Endothelial cell of umbilical vein (primary cell): ENCODE results near the gene FKBP7. TPM values are rescaled to one million over a fixed set of nuclear protein-coding genes. Genes with fewer than 3 reads are reported as not detected.

Source experiments
- BruUV-seq: library from RNA; stranded (reverse); fragments of 400-500 nt; replicated peaks from 2 replicates; lab custom pipeline; 2021; lab: Mats Ljungman, UMichigan
- CTCF ChIA-PET: fragments of 300-600, 350-600 bp; sonication (Branson Sonifier 250); formaldehyde crosslinking; loops from one replicate; lab custom pipeline; 2021; ENCODE audit warnings: antibody characterized with exemption, inconsistent platforms; lab: Charles Lee
- POLR2A ChIA-PET: fragments of 300-600, 350-600 bp; sonication (Branson Sonifier 250); formaldehyde crosslinking; loops from one replicate; lab custom pipeline; 2021; ENCODE audit warnings: antibody characterized with exemption, inconsistent platforms; lab: Charles Lee
- DNase-seq: peaks from one replicate; pipeline ENCODE4 v3.0.0-alpha.2; 2011; ENCODE audit warnings: low read depth, low spot score
- FAIRE-seq: peaks from 2 replicates; lab custom pipeline; 2011; peaks lifted over from hg19 to GRCh38; lab: Jason Lieb, UNC
- H2AFZ ChIP-seq: 2 replicates; pipeline ENCODE4 v1.6.0; 2012; ENCODE audit warnings: low read depth, low read length, control low read depth, inconsistent platforms
- H3K27ac ChIP-seq: 2 replicates; pipeline ENCODE4 v1.5.1; 2011; ENCODE audit warnings: low read depth, mild to moderate bottlenecking, control low read depth, low read length, moderate library complexity; ENCODE audit not compliant: insufficient read depth
- H3K27me3 ChIP-seq, 2 experiments: 2 replicates each; pipeline versions ENCODE4 v1.6.0 to v1.6.1; 2011; ENCODE audit warnings: low read length in 2 of 2, mixed read lengths in 1 of 2; ENCODE audit not compliant: control insufficient read depth in 2 of 2, insufficient read depth in 2 of 2
- H3K36me3 ChIP-seq, 2 experiments: 2 replicates in 1 of 2; 3 replicates in 1 of 2; pipeline ENCODE4 v1.5.1; 2011; ENCODE audit warnings: low read length in 2 of 2, mild to moderate bottlenecking in 1 of 2, moderate library complexity in 1 of 2; ENCODE audit not compliant: control insufficient read depth in 2 of 2, insufficient read depth in 2 of 2; ENCODE audit errors: extremely low read depth in 1 of 2
- H3K4me1 ChIP-seq: 3 replicates; pipeline ENCODE4 v1.5.1; 2011; ENCODE audit warnings: mild to moderate bottlenecking, low read length; ENCODE audit not compliant: control insufficient read depth, insufficient read depth; ENCODE audit errors: extremely low read depth
- H3K4me2 ChIP-seq: 2 replicates; pipeline ENCODE4 v1.6.1; 2011; ENCODE audit warnings: low read length, control low read depth, mixed read lengths; ENCODE audit not compliant: insufficient read depth
- H3K4me3 ChIP-seq, 3 experiments: fragments of 200-600 bp in 1 of 3; sonication (generic), shearing (Covaris generic) in 1 of 3; replicated peaks in 1 of 3; 2 replicates each; pipeline ENCODE4 v1.5.1; 2011 to 2016; ENCODE audit warnings: control low read depth in 3 of 3, low read length in 3 of 3, mild to moderate bottlenecking in 2 of 3, inconsistent platforms in 1 of 3, low read depth in 1 of 3, moderate library complexity in 1 of 3; ENCODE audit not compliant: insufficient read depth in 1 of 3
- H3K79me2 ChIP-seq: 2 replicates; pipeline ENCODE4 v1.6.0; 2012; ENCODE audit warnings: low read length, inconsistent platforms; ENCODE audit not compliant: control insufficient read depth, insufficient read depth
- H3K9ac ChIP-seq: replicated peaks from 2 replicates; pipeline ENCODE3; 2011; ENCODE audit warnings: low read length, control low read depth; ENCODE audit not compliant: insufficient read depth; ENCODE audit errors: extremely low read depth
- H3K9me1 ChIP-seq: replicated peaks from 3 replicates; pipeline ENCODE4 v1.6.0; 2011; ENCODE audit warnings: mild to moderate bottlenecking, low read length; ENCODE audit not compliant: control insufficient read depth, insufficient read depth; ENCODE audit errors: extremely low read depth
- H3K9me3 ChIP-seq: replicated peaks from 2 replicates; pipeline ENCODE4 v1.5.1; 2012; ENCODE audit warnings: low read length, inconsistent platforms; ENCODE audit not compliant: control insufficient read depth, insufficient read depth
- H4K20me1 ChIP-seq: replicated peaks from 2 replicates; pipeline ENCODE3; 2011; ENCODE audit warnings: mild to moderate bottlenecking, low read length; ENCODE audit not compliant: control insufficient read depth, insufficient read depth; ENCODE audit errors: extremely low read depth
- EZH2 ChIP-seq: IDR thresholded peaks from 2 replicates; pipeline ENCODE4 v1.6.1; 2012; ENCODE audit warnings: borderline replicate concordance, low read depth, mild to moderate bottlenecking, moderate library complexity, low read length, inconsistent platforms; ENCODE audit not compliant: severe bottlenecking
- FOS ChIP-seq: IDR thresholded peaks from 2 replicates; pipeline ENCODE4 v1.6.1; 2011; ENCODE audit warnings: mild to moderate bottlenecking, low read length, moderate library complexity, borderline replicate concordance; ENCODE audit not compliant: insufficient read depth
- GATA2 ChIP-seq: IDR thresholded peaks from 2 replicates; pipeline ENCODE4 v1.7.0; 2011; ENCODE audit warnings: low read depth, mild to moderate bottlenecking, moderate library complexity, mixed read lengths, low read length; ENCODE audit not compliant: insufficient read length, insufficient read depth
- JUN ChIP-seq: IDR thresholded peaks from 2 replicates; pipeline ENCODE4 v1.6.1; 2011; ENCODE audit warnings: borderline replicate concordance, low read depth; ENCODE audit not compliant: insufficient read length, insufficient read depth
- MYC ChIP-seq: IDR thresholded peaks from one replicate; pipeline ENCODE4 v1.6.1; 2011; ENCODE audit warnings: mild to moderate bottlenecking, low read depth, low read length
- POLR2A ChIP-seq: IDR thresholded peaks from 2 replicates; pipeline ENCODE4 v1.6.1; 2012; ENCODE audit warnings: low read depth, mild to moderate bottlenecking, control low read depth, low read length
- POLR2AphosphoS5 ChIP-seq: IDR thresholded peaks from 2 replicates; pipeline ENCODE4 v1.6.1; 2012; ENCODE audit warnings: low read depth, mild to moderate bottlenecking, control low read depth, low read length, moderate library complexity; ENCODE audit not compliant: insufficient read depth
- dilution Hi-C: fragments of 300-500 bp; cut with MboI; formaldehyde crosslinking; loops from one replicate; pipeline ENCODE4 v1.15.0; 2019; ENCODE audit warnings: low sequenced_read_pairs; ENCODE audit not compliant: extremely low pct_ligation_motif_present
- intact Hi-C: fragments of 100-400 bp; cut with micrococcal nuclease; formaldehyde crosslinking; loops from one replicate; pipeline ENCODE4 v1.10.0; 2022
- polyA plus RNA-seq, 4 experiments: library from polyadenylated mRNA; depleted of rRNA in 3 of 4; stranded (reverse) in 3 of 4; unstranded in 1 of 4; fragments of >200 nt; gene quantifications; 2 replicates each; pipeline versions ENCODE4 v1.2.1 to v1.2.3, GENCODE V29; 2011 to 2012; ENCODE audit warnings: missing spikeins in 1 of 4
- total RNA-seq: library from RNA; stranded (reverse); gene quantifications from 2 replicates; pipeline ENCODE4 v1.2.3, GENCODE V29; 2021
- TF ChIP-seq, protein P1 (sequence below), 2 donors: IDR thresholded peaks; 1 replicate in 1 of 2; 2 replicates in 1 of 2; pipeline ENCODE4 v1.5.1; 2011; ENCODE audit warnings: low read length in 2 of 2, mild to moderate bottlenecking in 2 of 2, moderate library complexity in 2 of 2, control low read depth in 1 of 2, inconsistent platforms in 1 of 2, low read depth in 1 of 2; ENCODE audit not compliant: insufficient read depth in 1 of 2; ENCODE audit errors: extremely low read depth in 1 of 2
- TF ChIP-seq, protein P2 (sequence below): IDR thresholded peaks from 2 replicates; pipeline ENCODE4 v1.6.1; 2011; ENCODE audit not compliant: insufficient read depth, insufficient read length

The FKBP7 gene
- total and polyA plus RNA-seq, 2 donors (not counting 3 experiments of a cell fraction or from before 2014, with no cell fraction given), result 11.2 to 20.5 TPM

DNA sequence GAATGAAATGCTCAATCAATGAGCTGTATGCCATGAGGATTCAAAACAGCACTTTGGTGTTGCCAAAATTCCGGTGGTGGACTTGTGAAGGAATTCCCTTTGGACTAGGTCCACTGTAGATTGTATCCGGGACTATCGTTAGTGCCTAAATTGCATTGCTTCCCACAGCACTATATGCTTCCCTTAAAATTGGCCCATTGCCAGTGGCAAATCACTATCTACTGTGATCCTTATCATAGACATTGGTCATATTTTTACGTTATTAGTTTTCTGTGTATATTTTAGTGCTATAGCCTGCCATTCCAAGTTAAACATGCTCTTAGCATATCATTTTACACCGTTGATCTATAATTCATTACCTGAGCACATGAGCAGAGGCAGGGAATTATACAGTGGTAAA is 25.5 kb downstream of the FKBP7 start:
- Histone ChIP-seq H3K4me1 (peaks cover 15% of the 10 kb centered on the region), H3K9ac (no peak overlapping the region), H3K27ac (no peak overlapping the region), H3K27me3 (no peaks in the 10 kb centered on the region), H3K36me3 (peaks cover 4% of the 10 kb centered on the region in 2 experiments), H2AFZ (no peak overlapping the region), H3K4me3 (no peak overlapping the region), H3K9me3 (no peaks in the 10 kb centered on the region), H3K79me2 (peaks cover 22% of the 10 kb centered on the region), H4K20me1 (no peaks in the 10 kb centered on the region), H3K9me1 (no peaks in the 10 kb centered on the region), H3K4me2 (no peak overlapping the region)
- CTCF ChIA-PET, result no interaction called here
- dilution Hi-C loops, result no loop called here
- intact Hi-C loops, result no loop called here
- TF ChIP-seq POLR2A (no peak), JUN (no peak), MYC (no peak), EZH2 (no peak), POLR2AphosphoS5 (no peak), FOS (no peak), GATA2 (no peak)
- TF ChIP-seq, protein P1, sequence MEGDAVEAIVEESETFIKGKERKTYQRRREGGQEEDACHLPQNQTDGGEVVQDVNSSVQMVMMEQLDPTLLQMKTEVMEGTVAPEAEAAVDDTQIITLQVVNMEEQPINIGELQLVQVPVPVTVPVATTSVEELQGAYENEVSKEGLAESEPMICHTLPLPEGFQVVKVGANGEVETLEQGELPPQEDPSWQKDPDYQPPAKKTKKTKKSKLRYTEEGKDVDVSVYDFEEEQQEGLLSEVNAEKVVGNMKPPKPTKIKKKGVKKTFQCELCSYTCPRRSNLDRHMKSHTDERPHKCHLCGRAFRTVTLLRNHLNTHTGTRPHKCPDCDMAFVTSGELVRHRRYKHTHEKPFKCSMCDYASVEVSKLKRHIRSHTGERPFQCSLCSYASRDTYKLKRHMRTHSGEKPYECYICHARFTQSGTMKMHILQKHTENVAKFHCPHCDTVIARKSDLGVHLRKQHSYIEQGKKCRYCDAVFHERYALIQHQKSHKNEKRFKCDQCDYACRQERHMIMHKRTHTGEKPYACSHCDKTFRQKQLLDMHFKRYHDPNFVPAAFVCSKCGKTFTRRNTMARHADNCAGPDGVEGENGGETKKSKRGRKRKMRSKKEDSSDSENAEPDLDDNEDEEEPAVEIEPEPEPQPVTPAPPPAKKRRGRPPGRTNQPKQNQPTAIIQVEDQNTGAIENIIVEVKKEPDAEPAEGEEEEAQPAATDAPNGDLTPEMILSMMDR (IDR thresholded peaks at IDR 0.05; ENCODE audit: extremely low read depth in 1 of 2, insufficient read depth in 1 of 2, low read depth in 1 of 2, low read length in 2 of 2), result no peak
- TF ChIP-seq, protein P2, sequence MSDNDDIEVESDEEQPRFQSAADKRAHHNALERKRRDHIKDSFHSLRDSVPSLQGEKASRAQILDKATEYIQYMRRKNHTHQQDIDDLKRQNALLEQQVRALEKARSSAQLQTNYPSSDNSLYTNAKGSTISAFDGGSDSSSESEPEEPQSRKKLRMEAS, result no peak
- POLR2A ChIA-PET, result no interaction called here
- no peak for DNase-seq
- BruUV-seq, result no TSS peak
- no peak for FAIRE-seq
